ENCODE measurements around the gene OGFOD3.
"Not testable (repeated sequence)": the region's sequence is repeated elsewhere in the genome, so short reads cannot be mapped to it uniquely, and the experiment has no call there.

The OGFOD3 gene

GRCh38 chr17:82433560-82434215 lies 15.3 kb upstream of the OGFOD3 start:
- DNase-seq (ENCODE audit: low spot score), result no peak

- DNase-seq (ENCODE audit: low spot score), result no peak
These were observed 13.6 kb upstream of the OGFOD3 start for GRCh38 chr17:82432017-82432416.

- no peak for DNase-seq (ENCODE audit: low spot score)
These were observed 11.4 kb upstream of the OGFOD3 start for GRCh38 chr17:82429824-82430223.

- no peak for DNase-seq (ENCODE audit: low spot score)
These were observed 10.2 kb upstream of the OGFOD3 start for GRCh38 chr17:82428546-82428945.

GRCh38 chr17:82424863-82425159 lies 6.4 kb upstream of the OGFOD3 start:
- no peak for DNase-seq (ENCODE audit: low spot score)

GRCh38 chr17:82424001-82424862 lies 5.8 kb upstream of the OGFOD3 start:
- DNase-seq (ENCODE audit: low spot score), result peak; percentile 76

- DNase-seq (ENCODE audit: low spot score), result peak; percentile 56
These were observed 1.2 kb upstream of the OGFOD3 start for GRCh38 chr17:82419540-82419939.

GRCh38 chr17:82416771-82417170 lies 1.6 kb downstream of the OGFOD3 start:
- peak; percentile 50 for DNase-seq (ENCODE audit: low spot score)

GRCh38 chr17:82416264-82416663 lies 2.1 kb downstream of the OGFOD3 start:
- no peak for DNase-seq (ENCODE audit: low spot score)

GRCh38 chr17:82415786-82416185 lies 2.6 kb downstream of the OGFOD3 start:
- DNase-seq (ENCODE audit: low spot score), result no peak

GRCh38 chr17:82415336-82415735 lies 3.0 kb downstream of the OGFOD3 start:
- DNase-seq (ENCODE audit: low spot score), result no peak

GRCh38 chr17:82414548-82415281 lies 3.7 kb downstream of the OGFOD3 start:
- peak; percentile 79 for DNase-seq (ENCODE audit: low spot score)

GRCh38 chr17:82412535-82413520 lies 5.6 kb downstream of the OGFOD3 start:
- DNase-seq (ENCODE audit: low spot score), result peak; percentile 32

- DNase-seq (ENCODE audit: low spot score), result not testable (repeated sequence)
These were observed 6.3 kb downstream of the OGFOD3 start for GRCh38 chr17:82412081-82412480.

- DNase-seq (ENCODE audit: low spot score), result no peak
These were observed 6.9 kb downstream of the OGFOD3 start for GRCh38 chr17:82411396-82412053.

- no peak for DNase-seq (ENCODE audit: low spot score)
These were observed 8.2 kb downstream of the OGFOD3 start for GRCh38 chr17:82410014-82410716.

- no peak for DNase-seq (ENCODE audit: low spot score)
These were observed 9.5 kb downstream of the OGFOD3 start for GRCh38 chr17:82408938-82409318.

- DNase-seq (ENCODE audit: low spot score), result no peak
These were observed 10.0 kb downstream of the OGFOD3 start for GRCh38 chr17:82408288-82408937.

- no peak for DNase-seq (ENCODE audit: low spot score)
These were observed 11.1 kb downstream of the OGFOD3 start for GRCh38 chr17:82407255-82407654.

- DNase-seq (ENCODE audit: low spot score), result no peak
These were observed 12.2 kb downstream of the OGFOD3 start for GRCh38 chr17:82406131-82406671.
